ENCODE measurements around the gene KRT4.
"Not testable (repeated sequence)": the region's sequence is repeated elsewhere in the genome, so short reads cannot be mapped to it uniquely, and the experiment has no call there.

The KRT4 gene

DNA sequence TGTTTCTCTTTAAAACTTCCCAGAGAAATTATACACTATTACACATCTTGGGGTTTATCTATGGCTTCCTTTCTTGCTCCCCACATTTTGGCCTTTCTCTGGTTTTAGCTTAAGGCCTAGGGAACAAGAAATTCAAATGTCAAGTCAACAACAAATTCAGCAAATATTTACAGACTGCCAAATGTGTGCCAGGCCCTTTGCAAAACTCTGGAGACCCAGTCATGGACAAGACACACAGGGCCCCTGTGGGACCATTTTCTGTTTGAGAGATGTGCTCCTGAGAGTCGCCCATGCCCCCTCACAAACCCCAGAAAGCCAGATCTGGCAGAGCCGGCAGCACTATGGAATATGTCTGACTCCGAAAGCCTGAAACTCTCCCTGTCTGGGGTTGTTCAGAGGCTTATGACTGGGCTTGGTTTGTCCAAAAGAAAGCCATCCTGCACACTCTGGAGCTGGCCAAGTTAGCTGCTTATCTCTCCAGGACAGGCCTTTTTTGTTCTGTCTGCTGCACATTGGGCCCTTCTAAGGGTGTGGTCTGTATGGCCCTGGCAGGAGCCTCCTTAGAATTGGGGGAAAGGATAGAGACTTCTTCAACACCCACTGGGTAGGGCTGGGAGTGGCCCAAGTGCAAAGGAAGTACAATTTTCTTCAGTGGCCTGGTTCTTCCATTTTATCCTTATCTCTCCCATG lies 16.9 kb downstream of the KRT4 start:
- Mint-ChIP-seq H3K27me3 (no peaks in the 10 kb centered on the region), H3K4me1 (peaks cover 21% of the 10 kb centered on the region), H3K4me3 (no peak overlapping the region), H3K9me3 (no peaks in the 10 kb centered on the region), H3K27ac (no peak overlapping the region)
- no peak for ATAC-seq
- DNase-seq: no peak

DNA sequence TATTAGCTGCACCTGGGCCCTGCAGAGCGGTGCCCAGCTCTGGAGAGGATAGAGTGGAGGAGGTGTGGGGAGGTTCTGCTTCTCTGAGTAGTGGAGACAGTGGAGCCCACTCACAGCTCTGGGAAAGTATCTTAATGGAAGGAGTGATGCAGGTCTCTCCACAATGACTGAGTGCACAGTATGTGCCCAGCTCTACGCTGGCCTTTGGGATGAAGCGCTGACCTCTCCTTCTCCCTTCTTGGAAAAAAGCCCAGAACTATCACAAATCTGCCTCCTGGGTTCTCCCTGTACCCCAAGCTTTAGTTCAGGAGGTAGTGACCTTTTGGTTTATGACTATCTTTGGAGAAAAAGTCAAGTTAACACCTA lies 17.5 kb downstream of the KRT4 start:
- Mint-ChIP-seq H3K9me3 (no peaks in the 10 kb centered on the region), H3K4me3 (no peak overlapping the region), H3K27me3 (peaks cover 6% of the 10 kb centered on the region), H3K4me1 (peaks cover 27% of the 10 kb centered on the region), H3K27ac (no peak overlapping the region)
- DNase-seq: no peak
- ATAC-seq: no peak

DNA sequence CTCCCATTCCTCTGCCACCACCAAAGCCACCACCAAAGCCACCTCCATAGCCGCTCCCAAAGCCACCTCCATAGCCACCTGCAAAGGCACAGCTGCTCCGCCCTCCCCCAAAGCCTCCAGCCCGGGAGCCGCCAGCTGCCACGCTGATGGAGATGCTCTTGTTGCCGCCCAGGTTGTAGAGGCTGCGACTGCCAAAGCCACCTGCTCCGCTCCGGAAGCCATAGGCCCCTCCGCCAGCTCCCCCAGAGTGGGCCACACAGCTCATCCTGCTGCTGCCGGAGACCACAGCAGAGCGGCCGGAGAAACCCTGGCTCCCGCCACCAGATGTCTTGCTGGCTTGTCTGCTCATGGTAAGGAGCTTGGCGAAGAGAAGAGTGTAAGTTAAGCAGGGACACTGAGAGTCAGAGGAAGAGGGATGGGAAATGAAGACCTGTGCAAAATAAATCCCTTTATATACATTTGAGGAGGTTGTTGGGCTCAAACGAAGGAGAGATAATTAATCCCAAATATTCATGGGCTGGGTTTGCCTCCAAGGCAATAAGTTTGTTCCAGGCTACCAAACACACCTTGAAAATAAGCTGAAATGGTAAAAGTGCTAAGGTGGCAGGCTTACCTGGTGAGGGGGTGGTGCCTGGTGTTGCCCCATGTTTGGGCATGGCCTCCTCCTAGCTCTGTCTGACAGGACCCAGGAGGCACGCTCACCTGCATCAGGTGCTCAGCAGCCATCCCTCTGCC lies 18.1 kb downstream of the KRT4 start, which contains the start of gene KRT3:
TSS of gene KRT3 (minus strand) at position 424 of the 735 bp plus-strand sequence. CDS start at position 349, 75 bp downstream.
- Mint-ChIP-seq H3K9me3 (no peaks in the 10 kb centered on the region), H3K4me3 (no peak within 1 kb of the TSS), H3K27me3 (peaks cover 9% of the 10 kb centered on the region), H3K4me1 (peaks cover 28% of the 10 kb centered on the region), H3K27ac (no peak within 1 kb of the TSS)
- no peak for DNase-seq
- ATAC-seq: no peak

DNA sequence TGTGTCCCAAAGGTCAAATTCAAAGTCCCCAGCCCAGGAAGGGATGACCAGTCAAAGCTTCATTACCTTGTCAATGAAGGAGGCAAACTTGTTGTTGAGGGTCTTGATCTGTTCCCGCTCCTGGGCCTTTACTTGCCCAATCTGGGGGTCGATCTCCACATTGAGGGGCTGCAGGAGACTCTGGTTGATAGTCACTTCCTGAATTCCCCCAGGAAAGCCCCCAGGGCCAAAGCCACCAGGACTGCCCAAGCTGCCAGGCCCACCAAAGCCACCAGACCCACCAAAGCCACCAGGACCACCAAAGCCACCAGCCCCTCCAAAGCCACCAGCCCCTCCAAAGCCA lies 18.6 kb downstream of the KRT4 start:
- ATAC-seq, DNase-seq, H3K4me3 Mint-ChIP-seq, H3K27ac Mint-ChIP-seq, H3K9me3 Mint-ChIP-seq: not testable (repeated sequence)
- peaks cover 34% of the 10 kb centered on the region for H3K4me1 Mint-ChIP-seq
- H3K27me3 Mint-ChIP-seq: peaks cover 14% of the 10 kb centered on the region

DNA sequence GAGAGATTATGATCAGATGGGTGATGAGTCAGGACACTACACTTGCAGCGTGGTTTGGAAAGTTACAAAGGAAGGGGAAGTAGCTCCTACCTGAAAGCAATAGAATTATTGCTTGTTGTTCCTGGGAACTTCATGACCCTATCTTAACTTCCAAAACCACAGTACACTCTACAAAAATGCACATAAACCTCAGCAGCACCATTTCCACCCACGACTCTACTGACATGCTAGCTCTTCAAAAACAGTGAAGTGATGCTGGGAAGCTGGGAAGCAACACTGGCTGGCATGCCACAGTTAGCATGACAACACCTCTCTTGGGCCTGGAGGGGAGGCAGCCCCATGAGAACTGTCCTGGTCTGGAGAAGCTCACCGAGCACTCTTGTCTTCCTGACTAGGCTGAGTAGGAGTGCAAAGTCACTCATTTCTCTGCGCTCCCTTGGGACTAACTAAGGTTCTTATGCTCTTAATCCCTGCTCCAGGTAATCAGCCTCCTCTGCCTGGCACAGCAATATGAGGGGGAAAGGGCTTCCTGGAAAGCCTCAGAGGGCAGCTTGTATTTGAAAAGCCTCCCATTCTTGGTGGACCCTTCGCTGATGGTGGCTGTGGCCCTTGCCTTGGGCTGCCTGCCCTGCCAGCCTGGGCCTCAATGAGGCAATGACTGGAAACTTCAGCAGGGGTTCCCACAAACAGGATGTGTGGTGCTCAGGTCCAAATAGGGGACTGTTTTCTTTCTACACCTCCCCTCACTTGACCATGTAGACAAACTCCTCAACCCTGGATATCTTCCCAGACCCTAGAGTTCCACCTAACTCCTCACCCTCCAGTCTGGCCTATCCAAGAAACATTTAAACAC lies 19.2 kb downstream of the KRT4 start:
- H3K9me3 Mint-ChIP-seq: no peaks in the 10 kb centered on the region
- peaks cover 20% of the 10 kb centered on the region for H3K27me3 Mint-ChIP-seq
- peak overlapping the region in 1 of 2 donors; percentile 10 for H3K27ac Mint-ChIP-seq
- no peak overlapping the region for H3K4me3 Mint-ChIP-seq
- DNase-seq (no peak), ATAC-seq (no peak)
- peaks cover 40% of the 10 kb centered on the region for H3K4me1 Mint-ChIP-seq

DNA sequence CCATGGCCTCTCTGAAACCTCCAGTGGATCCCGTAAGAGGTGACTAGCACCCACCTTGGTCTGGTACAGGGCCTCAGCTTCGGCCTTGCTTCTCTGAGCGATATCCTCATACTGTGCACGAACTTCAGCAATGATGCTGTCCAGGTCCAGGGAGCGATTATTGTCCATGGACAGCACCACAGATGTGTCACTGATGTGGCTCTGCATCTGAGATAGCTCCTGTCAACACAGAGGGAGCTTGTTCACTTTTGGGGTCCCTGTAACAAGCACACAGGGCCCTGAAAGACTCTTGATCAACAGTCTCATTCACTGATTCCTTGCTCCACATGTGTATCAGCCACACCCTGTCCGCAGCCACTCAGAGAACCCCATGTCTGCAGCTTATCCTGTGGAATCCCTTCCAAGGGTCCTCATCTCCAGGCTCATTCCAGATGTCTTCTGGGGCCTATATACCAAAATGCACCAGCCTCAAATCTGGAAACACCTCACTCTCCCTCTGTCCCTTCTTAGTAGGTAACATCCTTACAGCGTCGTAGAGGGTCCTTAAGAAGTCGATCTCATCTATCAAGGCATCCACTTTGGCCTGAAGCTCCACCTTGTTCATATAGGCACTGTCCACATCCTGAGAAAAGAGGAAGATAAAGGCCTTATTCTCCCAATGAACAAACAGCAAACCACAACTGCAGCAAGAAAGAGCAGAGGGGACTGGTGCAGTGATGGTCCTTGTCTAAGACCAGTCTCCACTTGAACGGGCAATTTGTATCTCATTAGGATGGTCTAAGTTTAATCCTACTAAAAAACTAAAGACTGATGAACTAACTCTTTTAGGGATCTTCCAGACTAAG lies 21.5 kb downstream of the KRT4 start:
- no peaks in the 10 kb centered on the region for H3K9me3 Mint-ChIP-seq
- peaks cover 49% of the 10 kb centered on the region for H3K4me1 Mint-ChIP-seq
- ATAC-seq (no peak), DNase-seq (no peak)
- no peak overlapping the region for H3K27ac Mint-ChIP-seq
- H3K27me3 Mint-ChIP-seq: peaks cover 35% of the 10 kb centered on the region
- no peak overlapping the region for H3K4me3 Mint-ChIP-seq

DNA sequence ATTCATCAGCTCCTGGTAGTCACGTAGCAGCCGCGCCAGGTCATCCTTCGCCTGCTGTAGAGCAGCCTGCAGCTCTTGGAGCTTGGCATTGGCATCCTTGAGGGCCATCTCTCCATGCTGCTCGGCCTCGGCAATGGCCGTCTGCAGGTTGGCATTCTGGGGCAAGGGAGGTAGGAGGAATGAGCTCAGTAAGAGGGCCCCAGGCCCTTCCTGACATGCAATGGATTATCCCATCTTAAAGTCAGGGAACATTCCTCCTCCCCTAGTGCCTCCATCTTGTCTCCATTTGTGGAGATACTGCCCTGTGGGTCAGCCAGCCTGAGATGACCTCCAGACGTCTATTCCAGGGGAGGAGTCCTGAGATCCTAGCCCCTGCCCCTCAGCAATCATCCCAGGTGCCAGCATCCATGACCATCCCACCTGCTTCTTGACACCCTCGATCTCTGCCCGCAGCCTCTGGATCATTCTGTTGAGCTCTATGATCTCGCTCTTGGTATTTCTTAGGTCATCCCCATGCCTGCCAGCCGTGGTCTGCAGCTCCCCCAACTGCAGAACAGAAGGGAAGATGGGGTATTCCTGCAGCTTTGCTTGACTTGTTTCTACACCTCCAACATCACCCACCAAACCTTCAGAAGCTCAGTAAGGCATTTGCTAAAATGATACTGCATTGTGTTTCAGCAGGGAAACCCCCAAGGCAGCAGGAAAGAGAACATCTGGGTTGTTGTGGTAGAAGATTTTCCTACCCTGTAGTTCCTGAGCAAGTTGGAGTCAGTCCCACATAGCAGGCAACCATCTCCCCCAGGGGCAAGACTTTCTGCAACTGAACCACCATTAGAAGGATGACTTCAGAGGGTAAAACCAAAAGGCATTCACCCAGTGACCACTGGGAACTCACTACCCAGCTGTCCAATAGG lies 22.4 kb downstream of the KRT4 start:
- ATAC-seq (no peak), DNase-seq (no peak)
- no peak overlapping the region for H3K27ac Mint-ChIP-seq
- peaks cover 49% of the 10 kb centered on the region for H3K4me1 Mint-ChIP-seq
- H3K4me3 Mint-ChIP-seq: no peak overlapping the region
- H3K27me3 Mint-ChIP-seq: peaks cover 35% of the 10 kb centered on the region
- no peaks in the 10 kb centered on the region for H3K9me3 Mint-ChIP-seq

DNA sequence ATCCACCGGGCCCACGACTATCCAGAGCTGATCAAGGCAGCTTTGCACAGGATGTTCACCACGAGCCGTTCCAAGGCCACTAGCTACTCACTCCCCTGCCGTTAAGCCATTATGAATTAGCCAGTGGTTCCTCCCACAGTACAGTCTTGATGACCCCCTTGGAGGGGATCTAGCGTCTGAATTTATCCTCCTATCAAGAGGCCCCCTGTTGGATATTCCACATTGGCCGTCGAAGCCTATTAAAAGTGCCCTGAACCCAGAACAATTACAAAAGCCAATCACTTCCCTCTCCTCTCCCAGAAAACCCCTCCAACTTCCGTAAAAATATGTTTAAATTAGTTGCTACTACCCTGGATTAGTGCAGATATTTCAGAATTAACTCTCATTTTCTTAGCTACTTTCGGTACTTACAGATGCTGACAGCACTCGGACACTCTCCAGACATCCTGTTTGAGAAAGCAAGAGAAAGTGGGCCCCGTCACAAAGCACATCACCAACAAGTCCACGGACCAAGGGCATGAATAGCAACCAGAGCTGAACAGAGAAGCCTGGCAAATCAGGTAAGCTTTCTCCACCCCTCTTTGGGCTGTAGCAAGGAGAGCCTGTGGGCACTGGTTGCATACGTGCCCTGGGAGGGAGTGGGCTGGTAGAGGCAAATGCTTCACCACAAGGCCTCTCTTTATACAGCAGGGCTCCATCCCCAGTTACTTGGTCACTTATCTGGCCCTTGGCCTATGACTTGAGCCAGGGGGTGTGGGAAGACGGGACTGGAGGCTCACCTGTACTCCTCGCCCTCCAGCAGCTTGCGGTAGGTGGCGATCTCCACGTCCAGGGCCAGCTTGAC lies 23.3 kb downstream of the KRT4 start:
- DNase-seq: no peak
- H3K27me3 Mint-ChIP-seq: peaks cover 39% of the 10 kb centered on the region

DNA sequence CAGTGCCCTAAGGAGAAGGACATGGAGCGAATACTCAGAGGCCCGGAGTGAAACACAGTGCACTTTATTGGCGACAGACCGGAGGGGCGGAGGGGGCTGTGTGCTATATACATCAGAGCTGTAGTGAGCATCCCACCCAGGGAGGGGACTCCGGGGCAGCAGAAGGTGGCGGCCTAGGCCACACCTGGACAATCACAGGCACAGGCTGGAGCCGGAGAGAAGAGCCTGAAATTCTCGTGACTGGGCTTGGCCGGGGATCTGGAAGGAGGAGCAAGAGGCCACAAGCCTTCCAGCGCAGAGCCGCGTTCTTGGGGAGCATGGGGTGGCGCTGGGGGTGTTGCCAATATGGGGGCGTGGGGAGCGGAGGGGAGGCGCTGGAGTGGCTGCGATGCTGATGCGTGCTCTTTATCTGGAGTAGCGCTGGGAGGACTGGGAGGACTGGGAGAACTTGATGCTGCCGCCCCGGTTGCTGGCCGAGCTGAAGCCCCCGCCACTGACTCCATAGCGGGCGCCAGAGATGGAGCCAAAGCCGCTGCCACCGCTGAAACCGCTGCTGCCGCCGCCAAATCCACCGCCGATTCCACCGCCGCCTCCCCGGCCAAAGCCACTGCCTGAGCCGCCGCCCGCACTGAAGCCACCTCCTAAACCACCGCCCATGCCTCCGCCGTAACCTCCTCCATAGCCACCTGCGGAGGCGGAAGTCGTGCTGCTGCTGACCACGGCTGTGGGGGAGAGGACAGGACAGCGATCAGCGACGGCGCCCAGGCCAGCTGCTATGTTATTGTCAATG lies 24.1 kb downstream of the KRT4 start:
- Mint-ChIP-seq H3K9me3 (peaks cover 0 to 7% of the 10 kb centered on the region in 2 donors), H3K27ac (peak overlapping the region in 1 of 2 donors; percentile 86), H3K4me3 (peak overlapping the region in 1 of 2 donors; percentile 43), H3K4me1 (peaks cover 46% of the 10 kb centered on the region), H3K27me3 (peaks cover 47% of the 10 kb centered on the region)
- peak; percentile 15 for ATAC-seq
- DNase-seq: peak in 1 of 2 donors; percentile 17

More for the DNA sequence above, 23.3 kb downstream of the KRT4 start:
- peaks cover 49% of the 10 kb centered on the region for H3K4me1 Mint-ChIP-seq
- ATAC-seq: no peak
- H3K4me3 Mint-ChIP-seq: peak overlapping the region in 1 of 2 donors; percentile 43
- H3K9me3 Mint-ChIP-seq: peaks cover 0 to 4% of the 10 kb centered on the region in 2 donors
- H3K27ac Mint-ChIP-seq: no peak overlapping the region

DNA sequence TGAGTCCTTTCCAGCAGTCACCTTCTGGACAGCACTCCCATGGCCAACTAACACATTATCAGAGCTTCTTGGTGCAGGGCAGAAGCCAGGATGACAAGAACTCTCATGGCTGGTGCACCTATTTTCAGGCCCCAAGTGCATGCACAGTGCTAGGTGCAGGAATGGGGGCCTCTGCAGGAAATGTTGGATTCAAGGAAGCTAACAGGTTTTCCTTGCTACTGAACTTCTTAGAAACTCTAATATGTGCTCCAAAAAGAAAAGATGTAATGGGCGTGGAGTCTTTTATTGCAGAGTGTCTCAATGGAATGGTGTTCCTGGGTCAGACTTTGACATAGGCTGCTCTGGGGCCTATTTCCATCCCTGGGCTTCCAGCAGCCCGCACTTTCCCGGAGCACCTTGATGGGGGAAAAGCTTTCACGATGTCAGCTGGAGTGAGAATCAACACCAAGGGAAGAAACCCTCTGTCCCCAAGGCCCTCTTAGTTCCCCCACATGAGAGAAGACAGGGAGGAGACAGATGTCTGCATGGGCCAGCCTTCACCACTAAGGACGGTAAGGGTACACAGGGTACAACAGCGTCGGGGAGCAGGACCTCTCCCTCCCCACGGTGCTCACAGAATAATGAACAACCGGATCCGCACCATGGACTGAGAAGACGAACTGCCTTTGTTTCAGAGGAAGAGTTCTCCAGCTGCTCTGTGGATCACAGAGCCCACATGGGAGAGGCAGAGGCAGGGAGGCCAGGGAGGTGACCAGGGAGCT lies 24.9 kb downstream of the KRT4 start:
- DNase-seq (no peak), ATAC-seq (no peak)
- H3K4me3 Mint-ChIP-seq: peak overlapping the region in 1 of 2 donors; percentile 25
- H3K27me3 Mint-ChIP-seq: peaks cover 47% of the 10 kb centered on the region
- peak overlapping the region in 1 of 2 donors; percentile 86 for H3K27ac Mint-ChIP-seq
- H3K4me1 Mint-ChIP-seq: peaks cover 38% of the 10 kb centered on the region
- peaks cover 0 to 7% of the 10 kb centered on the region in 2 donors for H3K9me3 Mint-ChIP-seq

DNA sequence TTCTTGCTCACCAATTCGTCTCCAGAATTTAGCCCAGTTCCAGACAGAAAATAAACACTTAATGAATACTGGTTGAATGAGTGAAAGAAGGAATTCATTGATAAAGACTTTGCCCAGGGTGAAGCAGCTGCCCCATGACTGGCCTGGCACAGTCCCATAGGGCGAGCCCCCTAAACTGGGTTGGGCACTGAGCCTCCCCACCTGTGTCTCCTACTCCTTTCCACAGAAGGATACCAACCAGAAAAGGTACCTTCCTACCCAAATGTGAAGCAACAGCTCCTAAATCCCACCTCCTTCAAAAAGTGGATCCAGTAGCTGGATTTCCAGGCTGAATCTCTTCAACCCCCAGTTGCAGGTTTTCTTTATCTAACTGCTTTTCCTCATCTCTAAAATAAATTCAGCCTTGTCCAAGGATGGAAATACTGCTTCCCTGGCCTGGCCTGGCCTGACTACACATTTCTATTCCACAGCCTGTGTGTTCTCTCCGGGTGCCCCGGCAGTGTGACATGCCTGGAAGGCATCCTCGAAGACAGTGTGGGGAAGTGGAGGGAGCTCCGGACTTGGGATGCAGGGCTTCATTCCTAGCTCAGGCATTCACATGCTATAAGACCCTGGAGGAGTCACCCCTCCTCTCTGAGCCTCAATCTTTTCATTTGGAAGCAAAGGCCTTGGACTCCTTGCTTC lies 25.6 kb downstream of the KRT4 start:
- peaks cover 0 to 7% of the 10 kb centered on the region in 2 donors for H3K9me3 Mint-ChIP-seq
- no peak overlapping the region for H3K4me3 Mint-ChIP-seq
- peaks cover 47% of the 10 kb centered on the region for H3K27me3 Mint-ChIP-seq
- no peak for ATAC-seq
- H3K4me1 Mint-ChIP-seq: peaks cover 36% of the 10 kb centered on the region
- no peak for DNase-seq
- H3K27ac Mint-ChIP-seq: peak overlapping the region in 1 of 2 donors; percentile 42
